Ovary (tissue), 3 donors: ENCODE results near the gene SLAIN2.
"Not testable (repeated sequence)": the region's sequence is repeated elsewhere in the genome, so short reads cannot be mapped to it uniquely, and the experiment has no call there.

Source experiments
- CTCF ChIP-seq, 3 donors: fragments of 450-650 bp in 2 of 3; fragments of 200-600 bp in 1 of 3; IDR thresholded peaks; one replicate each; pipeline versions ENCODE4 v1.5.1 to v1.8.0; 2016 to 2022; ENCODE audit warnings: antibody characterized with exemption in 3 of 3, mild to moderate bottlenecking in 1 of 3
- EP300 ChIP-seq: sonication (generic); formaldehyde crosslinking; IDR thresholded peaks from one replicate; pipeline ENCODE4 v1.6.1; 2017; ENCODE audit warnings: antibody characterized with exemption
- donor health status: DM: no; HTN: no; CAD: no.

GRCh38 chr4:48440914-48441313 is 99.6 kb downstream of the SLAIN2 start:
- not testable (repeated sequence) for TF ChIP-seq CTCF (IDR thresholded peaks at IDR 0.05); EP300
